HPDE6-E6E7 (cell line): ENCODE measurements around the gene MUC6.

Experiments used
- DNase-seq: peaks from one replicate; pipeline ENCODE4 v3.0.0; 2011; ENCODE audit warnings: missing footprints; ENCODE audit errors: extremely low spot score

MUC6 gene

DNA sequence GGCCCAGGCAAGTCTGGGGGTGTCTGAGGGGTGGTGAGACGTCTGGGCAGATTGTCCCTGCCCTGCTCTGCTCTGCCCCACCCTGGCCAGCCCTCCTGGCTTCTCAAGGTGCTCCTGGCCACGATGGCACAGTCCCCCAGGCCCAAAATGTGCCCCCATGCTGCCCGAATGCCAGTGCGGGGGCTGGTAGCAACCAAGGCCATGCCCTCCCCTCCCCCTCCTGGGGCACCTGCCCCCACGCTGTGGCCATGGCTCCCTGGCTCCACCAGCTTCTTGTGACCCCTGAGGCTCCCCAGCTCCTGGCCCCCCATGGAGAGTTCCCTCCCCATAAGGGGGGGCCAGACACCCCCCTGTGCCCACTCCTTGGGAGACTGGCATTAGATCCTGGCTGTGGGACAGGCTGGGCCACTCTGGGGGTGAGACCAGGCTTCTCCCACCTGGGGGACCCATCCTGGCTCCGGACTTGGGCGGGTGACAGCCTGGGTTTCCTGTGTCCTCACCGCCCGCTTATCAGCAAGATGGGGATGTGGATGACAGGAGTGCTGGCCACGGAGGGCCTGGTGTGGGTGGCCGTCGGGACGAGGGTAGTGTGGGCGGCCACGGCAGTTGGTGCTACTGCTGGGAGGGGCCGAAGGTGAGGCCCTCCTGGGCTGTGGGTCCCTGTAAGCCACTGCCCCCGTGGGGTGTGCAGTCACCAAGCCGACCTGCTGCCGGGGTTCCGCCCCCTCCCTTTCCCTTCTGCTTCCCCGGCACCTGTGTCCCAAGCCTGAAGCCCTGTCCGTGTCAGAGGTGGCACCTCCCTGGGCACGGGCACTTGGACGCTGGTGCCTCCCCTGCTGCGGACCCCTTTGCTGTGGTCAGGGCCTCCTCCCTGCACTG is 15.9 kb upstream of the MUC6 start:
- no peak for DNase-seq

DNA sequence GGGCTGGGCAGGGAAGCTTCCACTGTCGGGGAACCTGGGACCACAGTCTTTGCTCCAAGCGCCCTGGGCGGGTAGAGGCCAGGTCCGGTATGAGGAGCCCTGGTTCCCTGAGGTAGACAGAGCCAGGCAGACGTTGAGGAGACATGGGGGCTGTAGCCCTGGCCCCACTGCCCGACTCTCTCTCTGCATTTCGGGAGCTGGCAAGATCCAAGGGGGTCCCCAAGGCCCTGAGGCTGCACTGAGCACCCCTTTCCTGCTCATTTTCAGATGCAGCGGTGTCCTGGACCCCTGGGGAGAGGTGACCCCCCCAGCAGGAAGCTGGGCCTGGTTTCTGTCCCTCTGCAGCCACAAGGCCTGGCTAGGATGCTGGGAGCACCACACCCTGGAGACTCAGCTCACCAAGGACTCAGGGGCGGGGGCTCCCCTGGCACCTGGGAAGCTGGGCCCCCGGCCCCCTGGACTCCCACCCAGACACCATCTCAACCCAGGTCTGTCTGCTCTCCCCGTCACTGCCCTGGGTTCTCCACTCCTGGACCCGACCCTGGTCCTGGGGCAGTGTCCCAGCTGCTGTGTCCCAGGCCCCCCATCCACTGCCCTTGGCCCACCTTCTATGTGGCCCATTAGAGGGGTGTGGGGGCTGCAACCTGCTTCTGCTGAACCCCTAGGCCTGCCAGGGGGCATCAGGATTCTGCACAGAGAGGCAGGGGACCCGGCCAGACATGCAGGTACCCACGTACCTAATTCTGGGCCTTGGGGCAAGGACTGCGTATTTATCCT is 15.0 kb upstream of the MUC6 start:
- DNase-seq, result no peak

DNA sequence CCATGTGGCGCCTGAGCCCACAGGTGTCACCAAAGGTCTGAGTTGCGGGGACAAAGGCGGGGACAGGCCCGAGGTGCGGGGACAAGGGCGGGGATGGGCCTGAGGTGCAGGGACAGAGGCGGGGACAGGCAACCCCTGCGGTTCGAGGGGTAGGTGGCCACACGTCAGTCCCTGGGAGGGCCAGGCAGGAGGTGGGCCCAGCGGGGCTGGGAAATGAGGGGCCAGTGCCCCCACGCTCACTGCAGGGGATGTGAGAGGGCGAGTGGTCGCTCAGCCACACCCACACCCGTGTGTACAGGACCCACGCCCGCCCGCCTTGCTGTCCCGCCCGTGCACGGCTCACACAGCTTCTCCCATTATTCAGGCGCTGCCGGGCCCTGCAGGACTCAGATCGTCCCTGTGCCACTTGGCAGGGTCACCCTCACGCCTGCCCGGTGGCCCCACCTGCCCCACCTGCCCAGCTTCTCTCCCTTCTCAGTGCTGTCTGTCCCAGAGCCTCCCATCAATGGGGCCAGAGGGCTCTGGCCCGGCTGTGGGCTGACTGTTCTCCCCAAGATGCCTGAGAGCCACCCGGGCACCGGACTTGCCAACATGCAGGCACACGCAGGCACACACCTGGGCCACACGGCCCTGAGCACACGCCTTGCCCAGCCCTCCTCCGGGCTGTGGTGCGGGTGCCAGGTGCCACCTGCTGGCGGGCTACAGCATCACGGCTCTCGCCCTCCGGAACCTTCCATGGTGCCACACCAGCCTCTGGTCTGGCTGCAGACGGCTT is 14.2 kb upstream of the MUC6 start:
- DNase-seq, result peak; percentile 89

DNA sequence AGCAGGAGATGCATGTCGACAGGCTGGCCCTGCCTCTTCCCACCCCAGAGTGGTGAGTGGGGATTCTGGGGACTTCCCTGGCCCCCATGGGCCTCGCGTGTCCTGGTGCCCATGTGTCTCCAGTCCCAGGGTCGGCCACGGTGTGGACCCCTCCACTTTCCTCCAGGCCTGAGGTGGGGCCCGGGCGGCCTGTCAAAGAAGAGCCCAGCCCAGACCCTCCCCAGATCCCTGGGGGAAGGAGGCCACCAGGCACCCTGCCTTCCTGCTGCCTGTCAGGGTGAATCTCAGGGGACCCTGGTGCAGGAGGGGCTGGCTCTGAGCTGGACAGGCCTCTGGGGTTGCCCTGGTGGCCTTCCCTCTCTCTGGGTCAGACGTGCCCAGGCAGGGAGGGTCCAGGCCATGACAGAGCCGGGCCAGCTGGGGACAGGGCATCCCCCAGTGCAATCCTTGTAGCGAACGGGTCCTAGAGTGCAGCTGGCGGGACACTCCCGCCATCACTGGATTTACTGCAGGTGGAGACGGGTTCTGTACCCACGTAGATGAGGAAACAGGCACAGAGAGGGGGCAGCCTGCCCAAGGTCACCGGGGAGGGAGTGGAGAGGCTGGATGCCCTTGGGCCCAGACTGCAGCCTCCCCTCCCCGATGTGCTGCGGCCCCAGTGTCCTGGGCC is 13.5 kb upstream of the MUC6 start:
- no peak for DNase-seq

DNA sequence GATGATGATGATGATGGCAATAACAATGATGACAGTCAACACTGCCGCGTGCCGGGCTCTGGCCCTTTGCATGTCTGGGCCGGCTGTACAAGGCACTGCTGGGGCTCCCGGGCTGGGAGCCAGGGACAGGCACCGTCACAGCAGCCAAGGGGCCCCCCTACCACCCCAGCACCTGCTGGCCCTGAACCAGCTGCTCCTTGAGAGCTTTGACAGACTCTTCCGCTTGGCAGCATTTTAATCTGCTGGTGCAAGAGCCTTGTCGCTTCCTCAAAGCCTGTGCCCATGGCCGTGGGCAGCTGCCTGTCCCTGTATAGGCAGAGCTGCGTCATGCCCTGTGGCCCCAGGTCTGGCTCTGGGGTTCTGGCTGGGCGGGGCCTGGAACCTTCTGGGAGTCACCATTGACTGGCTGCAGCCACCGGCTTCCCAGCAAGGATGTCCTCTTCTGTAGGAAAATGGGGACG is 12.9 kb upstream of the MUC6 start:
- peak; percentile 39 for DNase-seq

DNA sequence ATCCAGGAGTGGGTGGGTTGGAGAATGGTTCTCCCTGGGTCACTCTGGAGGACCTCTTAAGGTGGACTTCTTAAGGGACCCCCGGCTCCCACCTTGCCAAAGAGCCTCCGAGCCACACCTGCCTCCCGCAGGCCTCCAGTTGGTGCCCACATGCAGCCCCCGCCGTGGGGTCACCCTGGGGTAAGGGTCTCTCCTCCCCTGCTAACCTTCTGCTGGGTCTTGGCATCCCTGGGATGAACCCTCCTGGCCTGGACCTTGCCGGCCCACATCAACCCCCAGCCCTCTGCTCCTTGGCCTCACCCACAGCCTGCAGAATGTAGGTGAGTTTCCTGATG is 12.5 kb upstream of the MUC6 start:
- DNase-seq, result no peak

DNA sequence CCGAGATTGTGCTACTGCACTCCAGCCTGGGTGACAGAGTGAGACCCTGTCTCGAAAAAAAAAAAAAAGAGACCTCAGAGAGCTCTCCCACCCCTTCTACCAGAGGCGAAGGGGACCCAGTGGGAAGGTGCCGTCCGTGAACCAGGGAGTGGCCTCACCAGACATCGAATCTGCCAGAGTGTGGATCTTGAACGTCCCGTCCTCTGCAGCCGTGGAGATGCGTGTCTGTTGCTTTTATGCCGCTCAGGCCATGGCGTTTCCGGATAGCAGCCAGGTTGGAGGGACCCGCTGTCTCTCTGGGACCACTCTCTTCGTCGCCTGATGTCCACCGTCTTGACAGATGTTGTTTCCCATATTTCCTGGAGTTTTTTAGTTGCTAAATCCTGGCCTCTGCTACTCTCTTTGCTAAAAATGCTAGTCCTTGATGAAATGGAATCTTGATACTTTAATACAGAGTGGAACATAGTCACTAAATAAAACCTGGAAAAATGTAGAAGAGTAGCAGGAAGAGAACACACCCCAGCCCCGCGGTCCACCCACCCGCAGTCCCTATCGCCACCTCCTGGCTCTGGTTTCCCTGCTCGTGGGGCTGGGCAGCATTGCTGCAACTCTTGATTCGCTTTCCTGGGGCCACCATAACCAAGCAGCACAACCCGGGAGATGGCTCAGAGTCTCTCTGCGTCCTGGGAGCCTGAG is 12.0 kb upstream of the MUC6 start:
- no peak for DNase-seq

DNA sequence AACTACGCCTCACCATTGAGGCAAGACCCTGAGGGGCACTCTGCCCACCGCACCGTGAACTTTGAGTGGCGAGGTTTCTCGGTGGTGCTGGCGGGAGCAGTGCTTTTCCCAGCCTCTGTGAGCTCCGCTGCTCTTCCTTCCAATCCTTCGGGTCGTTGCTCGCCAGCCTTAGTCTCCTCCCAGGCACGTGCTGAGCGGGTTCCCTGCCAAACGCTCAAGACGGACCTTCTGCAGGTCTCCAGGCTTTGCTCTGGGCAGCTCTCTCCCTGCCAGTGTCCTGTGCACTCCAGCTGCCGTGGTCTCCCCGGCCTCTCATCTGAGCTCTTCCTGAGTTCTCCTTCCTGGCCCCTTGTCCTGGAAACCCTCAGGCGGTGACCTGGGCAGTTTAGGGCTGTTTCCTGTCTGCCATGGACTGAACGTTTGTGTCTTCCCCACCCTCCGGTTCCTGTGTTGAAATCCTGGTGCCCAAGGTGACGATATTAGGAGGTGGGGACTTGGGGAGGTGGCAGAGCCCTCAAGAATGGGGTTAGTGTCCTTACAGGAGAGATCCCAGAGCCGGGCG is 11.2 kb upstream of the MUC6 start:
- DNase-seq, result no peak

DNA sequence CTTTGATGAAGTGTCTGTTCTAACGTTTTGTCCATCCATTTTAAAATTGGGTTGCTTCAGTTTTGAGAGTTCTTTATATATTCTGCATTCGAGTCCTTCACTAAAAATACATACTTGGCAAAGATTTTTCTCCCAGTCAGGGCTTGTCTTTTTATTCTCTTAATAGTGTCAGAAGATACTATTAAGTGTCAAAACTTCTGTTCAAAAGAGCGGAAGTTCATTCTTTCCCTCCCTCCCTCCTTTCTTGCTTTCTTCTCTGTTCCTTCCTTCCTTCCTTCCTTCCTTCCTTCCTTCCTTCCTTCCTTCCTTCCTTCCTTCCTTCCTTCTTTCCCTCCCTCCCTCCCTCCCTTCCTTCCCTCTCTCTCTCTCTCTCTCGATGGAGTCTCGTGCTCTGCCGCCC is 7.6 kb upstream of the MUC6 start:
- DNase-seq, result no peak

DNA sequence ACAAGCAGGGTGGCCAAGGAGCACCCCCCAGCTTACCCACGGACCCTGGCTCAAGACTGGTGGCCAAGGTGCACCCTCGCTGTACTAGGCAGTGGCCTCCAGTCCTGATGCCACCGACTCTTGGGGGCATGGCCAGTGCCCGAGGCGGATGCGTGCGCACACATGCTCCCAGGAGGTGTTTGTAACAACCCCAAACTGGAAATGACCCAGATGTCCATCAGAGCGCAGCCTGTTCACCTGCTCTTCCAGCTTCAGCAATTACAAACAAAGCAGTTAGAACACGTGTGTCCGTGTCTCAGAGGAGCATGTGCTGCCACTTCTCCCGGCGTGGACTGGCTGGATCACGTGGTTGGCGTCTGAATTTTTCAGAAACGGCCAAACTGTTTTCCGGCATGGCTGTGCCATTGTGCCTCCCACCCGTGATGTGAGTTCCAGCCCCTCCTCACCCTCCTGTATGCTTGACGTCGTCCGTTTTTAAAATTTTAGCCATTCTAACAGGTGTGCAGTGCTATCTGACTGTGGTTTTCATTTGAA is 7.1 kb upstream of the MUC6 start:
- DNase-seq, result no peak

DNA sequence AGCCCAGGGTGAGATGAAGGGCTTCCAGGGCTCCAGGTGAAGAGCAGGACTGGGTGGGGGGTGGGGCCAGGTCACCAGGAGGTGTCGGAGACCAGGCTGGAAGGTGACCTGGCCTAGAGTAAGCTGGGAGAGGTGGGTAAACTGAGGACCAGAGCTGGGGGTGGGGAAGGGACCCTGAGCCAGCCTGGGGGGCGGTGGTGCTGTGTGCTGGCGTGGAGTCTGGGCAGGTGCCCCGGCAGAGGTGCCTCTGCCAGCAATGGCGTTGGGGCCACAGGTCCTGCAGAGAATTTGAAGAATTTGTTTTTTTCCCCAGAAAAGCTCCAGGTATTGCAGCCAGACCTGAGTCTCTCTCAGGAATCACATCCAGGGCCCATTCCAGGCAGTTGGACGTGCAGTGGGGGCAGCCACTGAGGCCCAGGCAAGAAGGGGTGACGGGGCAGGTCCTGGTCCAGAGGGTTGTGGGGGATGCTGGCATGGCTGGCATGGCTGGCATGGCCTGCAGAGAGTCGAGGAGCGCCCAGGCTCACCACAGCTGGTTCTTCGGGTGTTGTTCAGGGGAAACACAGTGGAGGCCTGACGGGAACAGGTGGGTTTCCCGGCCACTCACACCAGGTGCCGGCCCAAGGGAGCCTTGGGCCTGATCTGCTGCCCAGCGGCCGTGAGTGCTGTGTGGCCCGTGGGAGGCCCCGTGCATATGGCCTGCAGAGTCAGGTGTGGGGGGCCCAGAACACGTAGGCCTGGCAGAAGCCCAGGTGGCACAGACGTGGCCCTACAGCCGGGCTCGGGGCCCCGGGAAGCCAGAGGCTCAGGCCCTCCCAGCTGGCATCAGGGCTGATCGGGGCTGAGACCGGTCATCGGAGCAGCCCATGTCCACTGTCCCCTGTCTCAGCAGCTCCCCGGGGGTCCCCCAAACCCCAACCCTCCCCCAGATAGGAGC is 6.4 kb upstream of the MUC6 start:
- DNase-seq, result no peak

DNA sequence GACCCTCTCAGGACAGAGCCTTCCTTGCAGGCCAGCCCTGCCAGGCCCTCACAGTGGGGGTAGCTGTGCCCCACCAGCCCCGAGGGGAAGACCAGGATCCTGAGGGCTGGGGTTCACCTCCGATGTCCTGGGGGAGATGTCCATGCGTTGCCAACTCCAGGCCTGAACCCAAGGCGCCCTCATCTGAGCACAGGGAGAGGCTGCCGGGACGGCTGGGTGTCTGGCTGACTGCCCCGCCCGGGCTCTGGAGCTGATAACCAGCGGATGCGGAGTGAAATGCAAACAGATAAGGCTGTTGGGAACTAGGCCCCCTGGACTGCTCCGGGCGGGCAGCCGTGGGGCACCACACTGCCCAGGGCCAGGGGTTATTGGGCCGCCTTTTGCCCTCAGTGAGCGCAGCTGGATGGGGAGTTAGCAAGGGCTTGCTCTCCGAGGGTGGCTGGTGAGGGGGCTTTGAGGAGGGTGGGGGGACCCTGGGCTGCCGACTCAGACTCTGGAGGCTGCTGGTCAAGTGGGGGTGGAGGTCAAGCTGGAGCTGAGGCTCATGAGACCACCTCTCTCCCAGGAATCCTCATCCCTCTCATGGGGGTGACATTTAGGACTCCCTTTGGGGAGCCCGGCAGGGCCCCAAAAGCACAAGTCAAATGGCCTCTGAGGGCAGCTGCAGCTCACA is 5.6 kb upstream of the MUC6 start:
- no peak for DNase-seq

DNA sequence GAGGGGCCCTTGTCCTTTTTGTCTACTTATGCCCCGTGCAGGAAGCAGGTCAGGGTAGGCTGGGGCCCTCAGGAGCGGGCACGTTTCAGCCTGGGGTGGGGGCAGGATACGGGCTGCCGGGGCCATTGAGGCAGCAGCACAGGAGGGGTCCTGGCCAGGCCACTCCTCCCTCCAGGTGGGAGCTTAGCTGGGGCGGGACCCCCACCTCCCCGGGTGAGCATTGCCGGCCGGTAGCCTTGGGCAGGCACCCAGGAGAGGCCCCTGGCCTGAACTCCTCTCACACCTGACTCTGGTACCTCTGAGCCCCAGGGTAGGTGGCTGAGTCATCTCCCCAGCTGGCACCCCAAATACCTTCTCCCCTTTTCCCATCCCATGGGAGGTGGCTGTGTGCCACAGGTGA is 5.0 kb upstream of the MUC6 start:
- DNase-seq, result no peak

DNA sequence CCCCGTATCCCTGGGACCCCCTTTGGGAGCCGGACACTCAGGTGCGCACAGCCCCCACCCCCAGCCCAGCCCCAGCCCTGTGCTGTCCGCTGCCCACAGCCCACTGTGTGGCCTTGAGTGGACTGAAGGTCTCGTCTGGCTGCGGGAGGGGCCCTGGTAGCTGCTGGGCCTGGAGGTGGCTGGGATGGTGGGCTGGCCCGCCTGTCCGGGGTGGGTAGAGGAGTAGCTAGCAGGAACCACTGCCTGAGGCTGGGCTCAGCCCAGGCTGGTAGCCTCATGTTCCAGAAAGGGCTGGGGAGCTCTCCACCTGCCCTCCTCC is 4.6 kb upstream of the MUC6 start:
- no peak for DNase-seq

DNA sequence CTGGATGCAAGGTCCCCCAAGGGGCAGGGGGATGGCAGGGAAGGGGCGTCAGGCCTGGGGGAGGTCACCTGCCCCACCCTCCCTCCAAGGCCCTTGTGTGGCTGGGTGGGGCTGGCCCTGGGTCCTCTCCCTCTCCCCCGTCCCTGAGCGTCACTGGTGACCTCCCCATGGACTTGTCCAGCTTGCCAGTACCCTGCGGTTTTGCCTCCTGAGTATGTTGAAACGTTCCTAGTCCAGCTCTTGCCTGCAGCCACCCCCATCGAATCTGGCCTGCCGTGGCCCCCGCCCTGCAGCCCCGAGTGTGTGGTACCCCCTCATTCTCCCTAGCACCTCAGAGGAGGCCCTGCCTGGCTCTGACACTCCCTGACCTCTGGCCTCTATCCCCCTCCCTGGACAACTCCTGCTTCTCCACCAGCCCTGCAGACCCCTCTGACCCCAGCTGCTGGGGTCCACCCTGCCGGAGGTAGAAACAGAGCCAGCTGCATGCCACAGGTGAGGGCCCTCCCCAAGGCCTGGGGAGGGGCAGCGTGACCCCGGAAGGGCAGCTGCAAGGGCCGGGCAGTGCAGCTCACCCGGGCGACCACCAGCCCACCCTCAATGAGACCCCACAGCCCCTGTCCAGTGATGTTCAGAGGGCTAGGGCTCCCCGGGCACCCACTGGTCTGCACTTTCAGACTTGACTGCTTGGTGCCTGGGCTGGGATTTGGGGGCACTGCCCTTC is 4.1 kb upstream of the MUC6 start:
- no peak for DNase-seq

DNA sequence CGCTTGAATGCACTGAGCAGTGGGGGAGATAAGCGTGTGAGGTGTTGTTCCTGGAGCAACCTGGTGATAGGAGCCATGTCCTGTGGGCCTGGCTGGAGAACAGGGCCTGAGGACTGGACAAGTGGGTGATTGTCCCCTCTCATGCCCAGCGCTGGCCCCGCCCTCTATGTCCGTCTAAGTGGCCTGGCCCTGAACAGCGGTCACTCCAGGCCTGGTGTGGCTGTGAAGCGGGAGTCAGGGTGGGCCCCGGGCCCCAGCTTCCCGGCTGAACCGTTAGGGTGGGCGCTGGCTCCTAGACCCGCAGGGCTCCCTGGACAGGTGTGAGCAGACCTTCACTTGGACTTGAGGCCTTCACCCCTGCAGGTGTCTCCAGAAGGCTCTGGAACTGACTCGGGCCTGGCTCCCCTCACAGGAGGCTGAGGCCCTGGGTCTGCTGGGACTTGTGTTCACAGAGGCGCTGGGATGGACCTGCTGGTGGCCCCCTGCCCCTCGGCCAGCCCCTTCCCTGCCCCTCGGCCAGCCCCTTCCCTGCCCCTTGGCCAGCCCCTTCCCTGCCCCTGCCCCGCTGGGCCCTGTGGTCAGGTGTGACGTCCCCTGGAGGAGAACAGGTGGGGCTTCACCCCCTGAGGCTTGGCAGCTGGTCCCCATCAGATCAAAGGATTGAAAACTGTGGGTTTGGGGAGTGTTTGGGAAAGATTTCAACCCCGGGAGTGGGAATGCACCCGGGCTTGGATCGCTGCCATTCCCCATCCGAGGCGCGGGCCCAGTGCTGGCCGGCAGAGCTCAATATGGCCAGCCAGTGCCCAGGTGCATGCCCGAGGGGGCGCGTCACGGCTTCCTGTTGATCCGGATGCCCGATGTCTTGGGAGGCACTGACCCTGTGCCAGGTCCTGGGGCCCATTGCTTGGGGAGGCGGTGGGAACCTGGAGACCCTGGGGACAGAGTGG is 3.2 kb upstream of the MUC6 start:
- DNase-seq, result no peak

DNA sequence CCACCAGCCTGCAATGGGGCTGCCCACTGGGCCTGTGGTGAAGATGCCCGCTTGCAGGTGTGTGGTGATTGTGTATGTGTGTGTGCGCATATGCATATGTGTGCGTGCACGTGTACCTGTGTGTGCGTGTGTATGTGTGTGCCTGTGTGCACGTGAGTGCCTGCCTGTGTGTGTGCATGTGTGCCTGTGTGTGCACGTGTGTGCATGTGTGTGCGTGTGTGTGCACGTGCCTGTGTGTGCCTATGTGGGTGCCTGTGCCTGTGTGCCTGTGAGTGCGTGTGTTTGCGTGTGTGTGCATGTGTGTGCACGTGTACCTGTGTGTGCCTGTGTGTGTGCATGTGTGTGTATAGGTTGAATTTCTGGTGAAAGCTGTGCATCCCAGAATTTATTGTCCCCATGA is 2.4 kb upstream of the MUC6 start:
- DNase-seq, result no peak
